H1 (cell line): ENCODE results near the gene BPIFB2. TPM values are rescaled to one million over a fixed set of nuclear protein-coding genes. Genes with fewer than 3 reads are reported as not detected.

Experiments
- CTCF ChIA-PET: fragments of 300-600 bp; sonication (Branson Sonifier 250); formaldehyde crosslinking; loops from one replicate; lab custom pipeline; 2021; ENCODE audit not compliant: partially characterized antibody; lab: Charles Lee
- POLR2A ChIA-PET: fragments of 300-600 bp; sonication (Branson Sonifier 250); formaldehyde crosslinking; loops from one replicate; lab custom pipeline; 2021; ENCODE audit warnings: inconsistent platforms; ENCODE audit not compliant: partially characterized antibody; lab: Charles Lee
- DNase-seq, 2 experiments: peaks; one replicate each; pipeline versions ENCODE4 v3.0.0 to v3.0.0-alpha.2; 2010 to 2022; ENCODE audit warnings: low spot score in 2 of 2, low read depth in 1 of 2, mixed read lengths in 1 of 2
- FAIRE-seq: peaks from 2 replicates; lab custom pipeline; 2011; peaks lifted over from hg19 to GRCh38; lab: Jason Lieb, UNC
- H2AFZ ChIP-seq: 2 replicates; pipeline ENCODE4 v1.8.1; 2012; ENCODE audit warnings: low read length, inconsistent platforms
- H2AK5ac ChIP-seq: 2 replicates; pipeline ENCODE4 v1.6.1; 2013; ENCODE audit warnings: low read depth, low read length
- H2BK120ac ChIP-seq: replicated peaks from 2 replicates; pipeline ENCODE3; 2013; ENCODE audit warnings: low read depth, low read length, inconsistent platforms
- H2BK12ac ChIP-seq: 2 replicates; pipeline ENCODE4 v1.6.1; 2013; ENCODE audit warnings: low read depth, low read length
- H2BK15ac ChIP-seq: 2 replicates; pipeline ENCODE4 v1.6.1; 2013; ENCODE audit warnings: low read length
- H2BK20ac ChIP-seq: 2 replicates; pipeline ENCODE4 v1.6.1; 2013; ENCODE audit warnings: low read length
- H2BK5ac ChIP-seq: 2 replicates; pipeline ENCODE4 v1.6.1; 2013; ENCODE audit warnings: low read depth, low read length
- H3K14ac ChIP-seq: 2 replicates; pipeline ENCODE4 v1.6.1; 2013; ENCODE audit warnings: inconsistent platforms; ENCODE audit not compliant: insufficient read length
- H3K18ac ChIP-seq: 2 replicates; pipeline ENCODE4 v1.6.1; 2013; ENCODE audit warnings: low read length; ENCODE audit errors: extremely low read depth
- H3K23ac ChIP-seq: 2 replicates; pipeline ENCODE4 v1.6.1; 2013; ENCODE audit warnings: inconsistent platforms; ENCODE audit not compliant: insufficient read length
- H3K23me2 ChIP-seq: 2 replicates; pipeline ENCODE4 v1.6.1; 2013; ENCODE audit warnings: low read depth, low read length
- H3K27ac ChIP-seq: 2 replicates; pipeline ENCODE4 v1.6.1; 2011; ENCODE audit warnings: low read depth, low read length, inconsistent platforms
- H3K27me3 ChIP-seq, 4 experiments: replicated peaks in 1 of 4; 1 replicate in 1 of 4; 2 replicates in 3 of 4; pipeline versions ENCODE4 v1.6.1 to v1.8.1; 2011 to 2013; ENCODE audit warnings: low read length in 3 of 4, mild to moderate bottlenecking in 3 of 4, inconsistent platforms in 2 of 4, mixed read lengths in 2 of 4, moderate library complexity in 1 of 4; ENCODE audit not compliant: control insufficient read depth in 3 of 4, insufficient read depth in 3 of 4; ENCODE audit errors: extremely low read depth in 1 of 4
- H3K36me3 ChIP-seq, 4 experiments: 2 replicates each; pipeline versions ENCODE4 v1.6.1 to v1.8.1; 2011 to 2013; ENCODE audit warnings: mild to moderate bottlenecking in 4 of 4, low read length in 3 of 4, moderate library complexity in 2 of 4, control low read depth in 1 of 4, inconsistent platforms in 1 of 4; ENCODE audit not compliant: insufficient read depth in 4 of 4, control insufficient read depth in 2 of 4
- H3K4ac ChIP-seq: replicated peaks from 2 replicates; pipeline ENCODE3; 2013; ENCODE audit warnings: low read length, low read depth, mixed read lengths, inconsistent platforms; ENCODE audit not compliant: insufficient read length
- H3K4me1 ChIP-seq, 4 experiments: replicated peaks in 1 of 4; 1 replicate in 1 of 4; 2 replicates in 3 of 4; pipeline versions ENCODE4 v1.6.1 to v1.8.1; 2011 to 2013; ENCODE audit warnings: low read length in 3 of 4, inconsistent platforms in 2 of 4, mixed read lengths in 1 of 4; ENCODE audit not compliant: insufficient read depth in 4 of 4, control insufficient read depth in 3 of 4
- H3K4me2 ChIP-seq, 2 experiments: 2 replicates each; pipeline versions ENCODE4 v1.6.1 to v1.8.1; 2011 to 2013; ENCODE audit warnings: low read depth in 2 of 2, low read length in 2 of 2, control low read depth in 1 of 2, inconsistent platforms in 1 of 2, mild to moderate bottlenecking in 1 of 2; ENCODE audit not compliant: insufficient read depth in 1 of 2
- H3K4me3 ChIP-seq, 4 experiments: fragments of 200-600, 300-600 bp in 1 of 4; sonication (generic), shearing (Covaris generic), sonication (Bioruptor Twin) in 1 of 4; 2 replicates each; pipeline versions ENCODE4 v1.5.1 to v1.8.1; 2011 to 2016; ENCODE audit warnings: low read length in 4 of 4, low read depth in 3 of 4, control low read depth in 2 of 4, inconsistent platforms in 2 of 4, mild to moderate bottlenecking in 2 of 4, mixed read lengths in 1 of 4, moderate library complexity in 1 of 4; ENCODE audit not compliant: insufficient read depth in 2 of 4; ENCODE audit errors: extremely low read depth in 1 of 4
- H3K56ac ChIP-seq: replicated peaks from 2 replicates; pipeline ENCODE3; 2013; ENCODE audit warnings: low read depth, mild to moderate bottlenecking, mixed read lengths, low read length, inconsistent platforms; ENCODE audit not compliant: insufficient read length
- H3K79me1 ChIP-seq: 2 replicates; pipeline ENCODE4 v1.6.1; 2013; ENCODE audit warnings: low read depth, low read length, control low read depth
- H3K79me2 ChIP-seq, 2 experiments: 2 replicates each; pipeline versions ENCODE4 v1.6.1 to v1.8.1; 2012 to 2013; ENCODE audit warnings: low read length in 2 of 2, mild to moderate bottlenecking in 2 of 2, inconsistent platforms in 1 of 2; ENCODE audit not compliant: insufficient read depth in 2 of 2, control insufficient read depth in 1 of 2
- H3K9ac ChIP-seq, 4 experiments: replicated peaks in 1 of 4; 1 replicate in 1 of 4; 2 replicates in 3 of 4; pipeline versions ENCODE4 v1.6.1 to v1.8.1; 2011 to 2013; ENCODE audit warnings: low read depth in 3 of 4, low read length in 3 of 4, control low read depth in 2 of 4, mild to moderate bottlenecking in 2 of 4, moderate library complexity in 2 of 4, inconsistent platforms in 1 of 4; ENCODE audit errors: extremely low read depth in 1 of 4
- H3K9me3 ChIP-seq, 2 experiments: 2 replicates each; pipeline versions ENCODE4 v1.6.1 to v1.8.1; 2012 to 2013; ENCODE audit warnings: mild to moderate bottlenecking in 2 of 2, moderate library complexity in 2 of 2, control low read depth in 1 of 2, inconsistent platforms in 1 of 2, low read depth in 1 of 2, low read length in 1 of 2, mixed read lengths in 1 of 2; ENCODE audit not compliant: insufficient read depth in 2 of 2
- H4K20me1 ChIP-seq, 2 experiments: replicated peaks in 1 of 2; 2 replicates each; pipeline versions ENCODE3 to v1.8.1; 2011 to 2013; ENCODE audit warnings: inconsistent platforms in 2 of 2, low read length in 2 of 2, mild to moderate bottlenecking in 1 of 2; ENCODE audit not compliant: insufficient read depth in 2 of 2, control insufficient read depth in 1 of 2
- H4K5ac ChIP-seq: 2 replicates; pipeline ENCODE4 v1.6.1; 2013; ENCODE audit warnings: low read length, low read depth, mixed read lengths, inconsistent platforms; ENCODE audit not compliant: insufficient read length
- H4K8ac ChIP-seq: 2 replicates; pipeline ENCODE4 v1.8.0; 2013; ENCODE audit warnings: mild to moderate bottlenecking, moderate library complexity, low read length, inconsistent platforms; ENCODE audit not compliant: insufficient read depth; ENCODE audit errors: extremely low read depth
- H4K91ac ChIP-seq: replicated peaks from 2 replicates; pipeline ENCODE3; 2013; ENCODE audit warnings: low read length, mixed read lengths, inconsistent platforms; ENCODE audit not compliant: insufficient read length
- CTCF ChIP-seq, 3 experiments: IDR thresholded peaks; 1 replicate in 2 of 3; 2 replicates in 1 of 3; pipeline versions ENCODE4 v1.5.1 to v1.6.1; 2011; ENCODE audit warnings: low read length in 3 of 3, mild to moderate bottlenecking in 3 of 3, inconsistent platforms in 2 of 3, low read depth in 1 of 3, moderate library complexity in 1 of 3; ENCODE audit not compliant: insufficient read depth in 1 of 3; ENCODE audit errors: control extremely low read depth in 1 of 3
- KDM4A ChIP-seq: IDR thresholded peaks from one replicate; pipeline ENCODE4 v1.7.1; 2012; ENCODE audit warnings: low read depth, mild to moderate bottlenecking, moderate library complexity, low read length, inconsistent platforms; ENCODE audit not compliant: severe bottlenecking
- RAD21 ChIP-seq, 2 experiments: IDR thresholded peaks in 1 of 2; conservative IDR thresholded peaks in 1 of 2; 2 replicates each; pipeline ENCODE4 v1.6.1; 2011; ENCODE audit warnings: low read depth in 2 of 2, low read length in 2 of 2, improper control_type of control experiment in 1 of 2, inconsistent platforms in 1 of 2, mild to moderate bottlenecking in 1 of 2, moderate library complexity in 1 of 2
- polyA plus RNA-seq, 7 experiments: library from polyadenylated mRNA; depleted of rRNA in 3 of 7; stranded (reverse) in 5 of 7; unstranded in 2 of 7; fragments of >200 nt in 5 of 7; fragments of 200-250 nt in 2 of 7; gene quantifications; 1 replicate in 5 of 7; 2 replicates in 1 of 7; 4 replicates in 1 of 7; pipeline versions ENCODE4 v1.2.1 to v1.2.3, GENCODE V29; 2011 to 2013; ENCODE audit warnings: missing spikeins in 2 of 7, mixed read lengths in 2 of 7
- total RNA-seq: library from RNA; stranded (reverse); fragmentation: NEBNext Ultra II Directional; extraction: Animal tissue kit (Norgen Biotek cat#: 25700); gene quantifications from 2 replicates; pipeline ENCODE4 v1.2.1, GENCODE V29; 2021

BPIFB2 gene
- total and polyA plus RNA-seq, 2 of the 8 experiments (the other 6 are each of a cell fraction or from before 2014, with no cell fraction given): not detected

GRCh38 chr20:32995802-32996201, 11.7 kb upstream of the BPIFB2 start:
- H3K4me1 ChIP-seq: no peaks in the 10 kb centered on the region
- no peak overlapping the region for H3K56ac ChIP-seq
- no peak overlapping the region for H4K5ac ChIP-seq
- no peaks in the 10 kb centered on the region; the same call in 1 of the 2 replicates for H3K23me2 ChIP-seq
- ChIA-PET CTCF (interaction anchor here (0.6 to 4.5 kb wide), 44 partner anchors 8 to 505 kb away, joined by 3 to 53 read pairs (median 4); partner anchors contain the start of genes BPIFB2, BPIFB6 and SUN5), POLR2A (no interaction called here)
- no peak overlapping the region for H3K9ac ChIP-seq
- H3K36me3 ChIP-seq: no peaks in the 10 kb centered on the region
- H2BK15ac ChIP-seq: no peak overlapping the region
- H2AFZ ChIP-seq: no peak overlapping the region
- H3K18ac ChIP-seq: no peak overlapping the region
- no peak overlapping the region for H3K4me2 ChIP-seq
- FAIRE-seq (peak; percentile 74), DNase-seq (no peak)
- no peak overlapping the region for H2BK120ac ChIP-seq
- H2BK12ac ChIP-seq: no peak overlapping the region
- H4K8ac ChIP-seq: no peak overlapping the region
- H4K20me1 ChIP-seq: no peaks in the 10 kb centered on the region
- TF ChIP-seq RAD21 (IDR thresholded peaks at IDR 0.05 in 1 of 2, conservative IDR thresholded peaks at IDR 0.05 in 1 of 2; ENCODE audit: low read depth in 2 of 2, low read length in 2 of 2) (peak; percentile 43 to 56), KDM4A (no peak), CTCF (IDR thresholded peaks at IDR 0.05; ENCODE audit: control extremely low read depth in 1 of 3, insufficient read depth in 1 of 3, low read depth in 1 of 3, low read length in 3 of 3) (peak in 2 of 3 experiments; percentile 37 to 47; a peak in 2 of 4 replicates)
- no peak overlapping the region for H3K14ac ChIP-seq
- no peak overlapping the region for H3K23ac ChIP-seq
- H3K4me3 ChIP-seq: no peak overlapping the region
- H3K79me2 ChIP-seq: no peaks in the 10 kb centered on the region
- H2AK5ac ChIP-seq: no peak overlapping the region
- no peaks in the 10 kb centered on the region for H3K79me1 ChIP-seq
- H3K9me3 ChIP-seq: no peaks in the 10 kb centered on the region
- H3K27me3 ChIP-seq: no peaks in the 10 kb centered on the region
- H2BK5ac ChIP-seq: no peak overlapping the region
- H4K91ac ChIP-seq: no peak overlapping the region
- H3K4ac ChIP-seq: no peak overlapping the region
- H2BK20ac ChIP-seq: no peak overlapping the region
- H3K27ac ChIP-seq: no peak overlapping the region
